GM23248 (cell line): ENCODE results near the gene HHEX.

Source experiments
- EZH2 ChIP-seq: fragments of 200-600 bp; sonication (generic); IDR thresholded peaks from 2 replicates; pipeline ENCODE4 v1.6.1; 2018; ENCODE audit warnings: antibody characterized with exemption, mild to moderate bottlenecking; ENCODE audit not compliant: insufficient read depth, poor library complexity, severe bottlenecking
- EZH2phosphoT487 ChIP-seq: fragments of 200-600 bp; sonication (generic); IDR thresholded peaks from 2 replicates; pipeline ENCODE4 v1.6.1; 2018; ENCODE audit warnings: antibody characterized with exemption, moderate library complexity, mild to moderate bottlenecking, low read depth; ENCODE audit not compliant: insufficient read depth

GRCh38 chr10:92740762-92741161 lies 51.0 kb downstream of the HHEX start:
- TF ChIP-seq EZH2: no peak
- TF ChIP-seq EZH2phosphoT487: no peak
